ENCODE data around the gene RPL4. TPM values are rescaled to one million over a fixed set of nuclear protein-coding genes. Genes with fewer than 3 reads are reported as not detected.

Gene RPL4
- total and polyA plus RNA-seq, 2 experiments from 2014 or later: 2,989 to 6,082 TPM

DNA sequence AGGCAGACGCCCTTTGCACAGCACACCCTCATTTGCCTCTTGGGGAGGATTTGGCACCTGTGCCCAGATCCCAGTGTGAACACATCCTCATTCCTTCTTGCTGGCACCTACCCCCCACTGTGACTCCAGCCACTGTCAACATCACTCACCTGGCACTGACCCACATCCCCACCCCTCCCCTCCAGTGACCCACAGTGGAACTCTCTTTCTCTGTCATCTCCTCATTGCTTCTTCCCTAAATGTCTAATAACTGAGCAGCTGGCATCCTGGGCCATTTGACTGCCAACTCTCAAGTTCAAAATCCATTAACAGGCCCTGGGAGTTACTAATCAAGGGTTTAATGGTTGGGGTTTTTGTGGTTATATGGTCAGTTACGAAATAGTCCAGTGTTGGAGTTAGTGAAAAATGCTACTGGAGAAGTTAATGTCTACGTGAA, 21.5 kb downstream of the RPL4 start:
- ATAC-seq (no peak), DNase-seq (ENCODE audit: low spot score) (no peak)
- Histone ChIP-seq H3K4me3 (no peak overlapping the region), H3K79me2 (replicated peaks; ENCODE audit: insufficient read depth) (no peaks in the 10 kb centered on the region), H3K4me1 (ENCODE audit: insufficient read depth) (no peaks in the 10 kb centered on the region), H3K27me3 (ENCODE audit: insufficient read depth) (no peaks in the 10 kb centered on the region), H3F3A (replicated peaks; ENCODE audit: low read depth) (no peaks in the 10 kb centered on the region), H3K27ac (ENCODE audit: low read depth) (0 out of 2 replicates have a peak overlapping the region, but pooled peaks have one; percentile 50), H3K4me2 (no peak overlapping the region), H2AFZ (no peak overlapping the region), H4K20me1 (replicated peaks; ENCODE audit: insufficient read depth) (no peaks in the 10 kb centered on the region; the same call in 1 of the 2 replicates), H3K9me2 (ENCODE audit: insufficient read depth) (no peaks in the 10 kb centered on the region), H3K36me3 (ENCODE audit: insufficient read depth) (peaks cover 16% of the 10 kb centered on the region)
- Mint-ChIP-seq H3K36me3 (ENCODE audit: low read depth) (peaks cover 47% of the 10 kb centered on the region), H3K4me1 (peaks cover 6% of the 10 kb centered on the region; the same call in 2 of the 3 replicates), H3K27me3 (ENCODE audit: insufficient read depth, low read depth, poor library complexity) (peaks cover 11% of the 10 kb centered on the region), H3K27ac (no peak overlapping the region), H3K4me3 (no peak overlapping the region), H3K9me3 (no peaks in the 10 kb centered on the region)
- no peak for TF ChIP-seq ZNF331 (CRISPR knock-in tag; IDR thresholded peaks at IDR 0.05; ENCODE audit: low read depth)

DNA sequence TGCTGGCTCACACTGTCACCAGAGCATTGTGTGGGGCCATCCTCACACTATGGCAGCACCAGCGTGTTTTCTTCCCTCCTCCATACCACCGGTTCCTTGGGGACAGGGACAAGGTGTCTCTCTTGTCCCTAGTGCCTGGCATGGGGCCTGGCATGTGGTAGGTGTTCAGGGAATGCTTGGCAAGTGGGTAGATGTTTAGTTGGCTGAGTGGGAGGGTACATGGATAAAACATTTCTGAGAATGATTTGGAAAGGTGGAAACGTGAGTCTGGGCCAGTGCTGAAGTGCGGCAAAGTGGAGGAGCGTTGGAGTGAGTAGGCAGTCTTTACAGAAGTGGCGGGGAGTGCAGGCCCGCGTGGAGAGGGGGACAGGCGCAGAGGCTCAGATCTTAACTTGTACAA, 22.1 kb downstream of the RPL4 start:
- H3K4me3 Mint-ChIP-seq: no peak overlapping the region
- H3K4me1 ChIP-seq (ENCODE audit: insufficient read depth): no peaks in the 10 kb centered on the region
- no peaks in the 10 kb centered on the region for H3K79me2 ChIP-seq (replicated peaks; ENCODE audit: insufficient read depth)
- no peaks in the 10 kb centered on the region for H3K9me2 ChIP-seq (ENCODE audit: insufficient read depth)
- ATAC-seq (no peak), DNase-seq (ENCODE audit: low spot score) (no peak)
- H3K27me3 Mint-ChIP-seq (ENCODE audit: insufficient read depth, low read depth, poor library complexity): peaks cover 6% of the 10 kb centered on the region
- H3K27ac Mint-ChIP-seq: no peak overlapping the region
- no peaks in the 10 kb centered on the region for H3K9me3 Mint-ChIP-seq
- no peak overlapping the region for H2AFZ ChIP-seq
- peaks cover 41% of the 10 kb centered on the region for H3K36me3 Mint-ChIP-seq (ENCODE audit: low read depth)
- peaks cover 15% of the 10 kb centered on the region for H3K36me3 ChIP-seq (ENCODE audit: insufficient read depth)
- TF ChIP-seq ZNF114 (CRISPR knock-in tag; IDR thresholded peaks at IDR 0.05): no peak
- no peak for TF ChIP-seq EZH2 (IDR thresholded peaks at IDR 0.05; ENCODE audit: low read depth, unreplicated experiment)
- no peak for TF ChIP-seq ZNF331 (CRISPR knock-in tag; IDR thresholded peaks at IDR 0.05; ENCODE audit: low read depth)
- TF ChIP-seq, protein P1, sequence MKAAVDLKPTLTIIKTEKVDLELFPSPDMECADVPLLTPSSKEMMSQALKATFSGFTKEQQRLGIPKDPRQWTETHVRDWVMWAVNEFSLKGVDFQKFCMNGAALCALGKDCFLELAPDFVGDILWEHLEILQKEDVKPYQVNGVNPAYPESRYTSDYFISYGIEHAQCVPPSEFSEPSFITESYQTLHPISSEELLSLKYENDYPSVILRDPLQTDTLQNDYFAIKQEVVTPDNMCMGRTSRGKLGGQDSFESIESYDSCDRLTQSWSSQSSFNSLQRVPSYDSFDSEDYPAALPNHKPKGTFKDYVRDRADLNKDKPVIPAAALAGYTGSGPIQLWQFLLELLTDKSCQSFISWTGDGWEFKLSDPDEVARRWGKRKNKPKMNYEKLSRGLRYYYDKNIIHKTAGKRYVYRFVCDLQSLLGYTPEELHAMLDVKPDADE (IDR thresholded peaks at IDR 0.05): no peak
- TF ChIP-seq POLR2AphosphoS5 (IDR thresholded peaks at IDR 0.05; ENCODE audit: low read depth): no peak
- no peaks in the 10 kb centered on the region for H3F3A ChIP-seq (replicated peaks; ENCODE audit: low read depth)
- no peak overlapping the region for H3K4me3 ChIP-seq
- no peaks in the 10 kb centered on the region; the same call in 1 of the 2 replicates for H4K20me1 ChIP-seq (replicated peaks; ENCODE audit: insufficient read depth)
- H3K27me3 ChIP-seq (ENCODE audit: insufficient read depth): no peaks in the 10 kb centered on the region
- peak overlapping the region; percentile 32; the same call in 1 of the 2 replicates for H3K27ac ChIP-seq (ENCODE audit: low read depth)
- peaks cover 6% of the 10 kb centered on the region; the same call in 2 of the 3 replicates for H3K4me1 Mint-ChIP-seq
- H3K4me2 ChIP-seq: no peak overlapping the region

DNA sequence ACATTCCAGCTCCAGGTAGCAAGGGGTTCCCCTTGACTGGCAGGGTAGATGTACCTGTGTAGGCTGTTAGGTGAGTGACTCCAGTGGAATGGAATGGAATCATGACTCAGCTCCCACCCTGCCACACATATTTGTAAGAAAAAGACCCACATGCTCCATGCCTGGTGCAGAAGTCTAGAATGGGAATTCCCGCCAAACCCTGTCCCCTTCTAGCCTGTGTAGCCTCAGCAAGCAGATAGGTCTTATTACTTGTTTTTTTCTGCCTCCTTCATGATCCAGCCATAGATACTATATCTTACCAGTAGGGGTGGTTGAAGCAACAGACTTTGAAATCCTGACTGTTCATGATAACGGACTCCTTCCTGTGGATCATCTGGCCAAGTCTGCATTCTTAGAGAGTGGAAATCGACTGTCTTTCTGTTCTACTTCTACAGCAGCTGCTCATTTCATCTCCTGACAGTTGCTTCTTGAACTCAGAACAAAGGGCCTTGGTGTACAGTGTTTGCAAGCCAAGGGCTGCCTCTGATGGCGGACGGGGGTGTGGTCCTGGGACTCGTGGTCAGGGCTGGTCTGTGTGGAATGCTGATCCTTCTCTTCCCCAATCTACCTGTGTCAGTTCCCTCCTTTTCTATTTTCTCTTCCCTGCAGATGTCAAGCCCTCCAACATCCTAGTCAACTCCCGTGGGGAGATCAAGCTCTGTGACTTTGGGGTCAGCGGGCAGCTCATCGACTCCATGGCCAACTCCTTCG, 23.4 kb downstream of the RPL4 start:
- Mint-ChIP-seq H3K27me3 (ENCODE audit: insufficient read depth, low read depth, poor library complexity) (peaks cover 11% of the 10 kb centered on the region), H3K4me3 (no peak overlapping the region), H3K9me3 (no peaks in the 10 kb centered on the region), H3K4me1 (peaks cover 17% of the 10 kb centered on the region), H3K27ac (peak overlapping the region; percentile 33), H3K36me3 (ENCODE audit: low read depth) (peaks cover 33% of the 10 kb centered on the region)
- no peak overlapping the region for H3K4me2 ChIP-seq
- H3K4me3 ChIP-seq: no peak overlapping the region
- H2AFZ ChIP-seq: no peak overlapping the region
- H3K79me2 ChIP-seq (replicated peaks; ENCODE audit: insufficient read depth): peaks cover under 1% of the 10 kb centered on the region; the same call in 1 of the 2 replicates
- H3K9me2 ChIP-seq (ENCODE audit: insufficient read depth): no peaks in the 10 kb centered on the region
- peaks cover 10% of the 10 kb centered on the region for H3K36me3 ChIP-seq (ENCODE audit: insufficient read depth)
- ATAC-seq (no peak), DNase-seq (ENCODE audit: low spot score) (no peak)
- no peaks in the 10 kb centered on the region for H3F3A ChIP-seq (replicated peaks; ENCODE audit: low read depth)
- peaks cover 3% of the 10 kb centered on the region for H3K4me1 ChIP-seq (ENCODE audit: insufficient read depth)
- no peak overlapping the region for H3K27ac ChIP-seq (ENCODE audit: low read depth)
- TF ChIP-seq NANOG (IDR thresholded peaks at IDR 0.05; ENCODE audit: borderline replicate concordance): no peak
- no peaks in the 10 kb centered on the region for H3K27me3 ChIP-seq (ENCODE audit: insufficient read depth)
- H4K20me1 ChIP-seq (replicated peaks; ENCODE audit: insufficient read depth): no peaks in the 10 kb centered on the region; the same call in 1 of the 2 replicates
